HG03097 (cell line): ENCODE measurements around the gene IL32.

Experiments
- ATAC-seq: cut with Tn5 transposase; IDR thresholded peaks from one replicate; pipeline ENCODE4 v1.9.1; 2021; ENCODE audit not compliant: unreplicated experiment, low FRiP score

Gene IL32

GRCh38 chr16:3112881-3113574, 47.6 kb downstream of the IL32 start:
- ATAC-seq = no peak

- ATAC-seq = no peak
Observed at GRCh38 chr16:3113765-3114479, 48.5 kb downstream of the IL32 start.

DNA sequence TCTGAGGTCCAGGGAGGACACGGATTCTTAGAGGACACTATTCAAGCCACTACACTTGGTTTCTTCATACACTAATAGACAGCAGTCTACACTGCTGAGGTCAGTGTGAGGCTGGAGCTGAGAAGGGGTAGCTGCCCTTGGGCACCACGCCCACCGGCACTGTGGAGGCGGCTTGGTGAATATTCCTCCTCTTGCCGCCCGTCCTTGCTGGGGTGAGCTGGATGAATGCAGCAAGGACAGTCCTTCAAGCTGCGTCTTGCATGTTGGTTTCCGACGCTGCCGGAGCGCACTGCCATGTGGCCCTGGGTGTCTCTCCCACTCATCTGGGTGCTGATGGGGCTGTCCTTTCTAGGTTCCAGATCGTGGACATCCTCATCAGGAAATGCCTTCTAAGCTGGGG, 49.6 kb downstream of the IL32 start:
- ATAC-seq = no peak

DNA sequence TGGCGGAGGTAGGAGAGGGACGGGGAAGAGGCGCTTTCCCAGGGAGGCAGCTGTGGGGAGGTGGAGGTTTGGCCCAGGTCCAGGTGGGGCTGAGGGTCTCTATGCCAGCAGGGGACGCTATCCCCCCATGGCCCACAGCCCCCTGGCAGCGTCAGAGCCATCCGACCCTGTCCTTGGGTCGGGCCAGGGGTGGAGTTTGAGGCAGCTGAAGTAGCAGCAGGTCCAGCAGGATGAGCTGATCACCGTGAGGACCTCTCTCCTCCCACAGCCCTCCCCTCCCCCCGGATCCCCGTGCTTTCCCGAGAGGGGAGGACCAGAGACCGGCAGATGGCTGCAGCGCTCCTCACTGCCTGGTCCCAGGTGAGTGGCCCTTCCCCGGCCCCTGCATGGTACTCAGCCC, 50.1 kb downstream of the IL32 start:
- no peak for ATAC-seq

DNA sequence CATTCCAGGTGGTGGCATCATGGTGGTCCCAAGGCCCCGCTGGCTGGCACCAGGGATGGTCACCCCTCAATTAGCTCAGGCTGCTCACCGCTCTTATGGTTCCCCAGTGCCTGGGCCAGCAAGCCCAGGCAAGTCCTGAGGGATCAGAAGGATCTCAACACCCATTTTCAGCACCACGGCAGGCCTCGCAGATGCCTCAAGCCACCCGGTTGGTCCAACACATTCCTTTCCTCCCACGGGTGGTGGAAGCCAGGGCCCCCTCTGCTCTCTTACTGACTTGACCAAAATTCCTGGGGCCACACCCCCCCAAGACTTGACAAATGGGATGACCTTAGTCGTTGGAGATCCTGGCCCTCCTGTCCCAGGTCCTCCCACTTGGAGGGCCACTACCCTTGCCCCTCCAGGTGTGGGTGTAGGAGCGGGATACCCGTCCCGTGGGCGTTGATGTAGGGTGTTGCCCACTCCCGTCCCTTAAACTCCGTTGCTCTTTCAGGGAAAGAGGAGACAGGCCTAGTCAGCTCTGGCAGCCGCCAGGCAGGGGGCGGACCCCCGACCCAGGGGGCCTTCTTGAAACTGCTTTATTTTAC, 52.9 kb downstream of the IL32 start:
- ATAC-seq = no peak

DNA sequence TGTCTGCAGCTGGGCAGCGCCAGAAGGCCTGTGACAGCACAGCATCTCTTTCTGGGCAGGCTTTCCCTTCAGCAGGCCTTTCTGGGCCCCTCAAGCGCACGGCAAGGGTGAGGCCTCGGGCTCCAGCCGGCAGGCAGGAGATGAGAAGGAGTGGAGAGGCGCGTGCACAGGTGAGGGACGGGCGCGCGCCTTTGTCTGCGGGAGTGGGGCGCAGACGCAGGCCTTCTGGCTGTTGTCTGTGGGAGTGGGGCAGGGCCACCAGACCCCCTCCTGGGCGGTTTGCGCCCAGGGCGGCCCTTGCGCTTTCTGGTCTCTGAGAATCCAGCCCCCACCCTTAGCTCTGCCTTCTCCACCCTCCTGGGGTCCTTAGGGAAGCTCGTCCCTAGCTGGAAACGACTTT, 53.4 kb downstream of the IL32 start:
- ATAC-seq = no peak
